Measurements from ENCODE around the gene IFFO2.

IFFO2 gene

GRCh38 chr1:18956193-18957135 lies at the start of gene IFFO2:
IFFO2 (minus strand) TSS chr1:18956676; CDS start chr1:18956332, 344 bp downstream.
- DNase-seq, result peak; percentile 66 to 99 (median 96)

- no peak for DNase-seq
Observed at GRCh38 chr1:19006000-19006399, 49.5 kb upstream of the IFFO2 start.

GRCh38 chr1:19003371-19004290 lies 47.2 kb upstream of the IFFO2 start:
- DNase-seq, result no peak

- no peak for DNase-seq
Observed at GRCh38 chr1:19000065-19000464, 43.6 kb upstream of the IFFO2 start.

GRCh38 chr1:18999359-18999758 lies 42.9 kb upstream of the IFFO2 start:
- no peak for DNase-seq

- DNase-seq, result no peak
Observed at GRCh38 chr1:18998016-18998724, 41.7 kb upstream of the IFFO2 start.

- DNase-seq, result peak in 54 of 56 donors; percentile 8 to 86 (median 56)
Observed at GRCh38 chr1:18997508-18997907, 41.0 kb upstream of the IFFO2 start.

- DNase-seq, result no peak
Observed at GRCh38 chr1:18996548-18997177, 40.2 kb upstream of the IFFO2 start.

GRCh38 chr1:18994381-18994780 lies 37.9 kb upstream of the IFFO2 start:
- DNase-seq, result no peak

- no peak for DNase-seq
Observed at GRCh38 chr1:18992646-18993045, 36.2 kb upstream of the IFFO2 start.

- no peak for DNase-seq
Observed at GRCh38 chr1:18991585-18991984, 35.1 kb upstream of the IFFO2 start.

GRCh38 chr1:18989896-18990295 lies 33.4 kb upstream of the IFFO2 start:
- DNase-seq, result no peak

- DNase-seq, result no peak
Observed at GRCh38 chr1:18989176-18989799, 32.8 kb upstream of the IFFO2 start.

- DNase-seq, result no peak
Observed at GRCh38 chr1:18981242-18981641, 24.8 kb upstream of the IFFO2 start.

- no peak for DNase-seq
Observed at GRCh38 chr1:18978706-18979105, 22.2 kb upstream of the IFFO2 start.

GRCh38 chr1:18977428-18977827 lies 21.0 kb upstream of the IFFO2 start:
- no peak for DNase-seq

- no peak for DNase-seq
Observed at GRCh38 chr1:18976096-18976495, 19.6 kb upstream of the IFFO2 start.

GRCh38 chr1:18974606-18975005 lies 18.1 kb upstream of the IFFO2 start:
- peak in 3 of 56 donors; percentile 15 to 29 (median 26) for DNase-seq

GRCh38 chr1:18974005-18974404 lies 17.5 kb upstream of the IFFO2 start:
- no peak for DNase-seq

- DNase-seq, result no peak
Observed at GRCh38 chr1:18973446-18973955, 17.0 kb upstream of the IFFO2 start.
